HG02759 (cell line): ENCODE measurements around the gene TIMP2.
"Not testable (repeated sequence)": the region's sequence is repeated elsewhere in the genome, so short reads cannot be mapped to it uniquely, and the experiment has no call there.

Experiments used
- ATAC-seq: cut with Tn5 transposase; IDR thresholded peaks from one replicate; pipeline ENCODE4 v1.9.1; 2021; ENCODE audit warnings: mild to moderate bottlenecking, moderate library complexity; ENCODE audit not compliant: unreplicated experiment

The TIMP2 gene

GRCh38 chr17:78957128-78957527 is 31.9 kb upstream of the TIMP2 start:
- ATAC-seq = no peak

GRCh38 chr17:78956254-78956653 is 31.1 kb upstream of the TIMP2 start:
- no peak for ATAC-seq

- no peak for ATAC-seq
These were observed 29.5 kb upstream of the TIMP2 start for GRCh38 chr17:78954684-78955083.

GRCh38 chr17:78953356-78954350 is 28.5 kb upstream of the TIMP2 start:
- no peak for ATAC-seq

GRCh38 chr17:78952706-78953105 is 27.5 kb upstream of the TIMP2 start:
- no peak for ATAC-seq

- ATAC-seq = no peak
These were observed 26.9 kb upstream of the TIMP2 start for GRCh38 chr17:78951967-78952551.

- ATAC-seq = no peak
These were observed 25.7 kb upstream of the TIMP2 start for GRCh38 chr17:78950870-78951269.

GRCh38 chr17:78947235-78948149 is 22.3 kb upstream of the TIMP2 start:
- ATAC-seq = no peak

GRCh38 chr17:78946631-78947030 is 21.4 kb upstream of the TIMP2 start:
- no peak for ATAC-seq

GRCh38 chr17:78946131-78946530 is 20.9 kb upstream of the TIMP2 start:
- no peak for ATAC-seq

GRCh38 chr17:78945455-78945854 is 20.3 kb upstream of the TIMP2 start:
- not testable (repeated sequence) for ATAC-seq

GRCh38 chr17:78944956-78945355 is 19.8 kb upstream of the TIMP2 start:
- no peak for ATAC-seq

GRCh38 chr17:78944026-78944425 is 18.8 kb upstream of the TIMP2 start:
- no peak for ATAC-seq

- ATAC-seq = no peak
These were observed 15.5 kb upstream of the TIMP2 start for GRCh38 chr17:78940708-78941107.

GRCh38 chr17:78940258-78940657 is 15.1 kb upstream of the TIMP2 start:
- ATAC-seq = no peak

- ATAC-seq = no peak
These were observed 14.4 kb upstream of the TIMP2 start for GRCh38 chr17:78939615-78940014.

GRCh38 chr17:78937561-78937960 is 12.4 kb upstream of the TIMP2 start:
- ATAC-seq = no peak

- no peak for ATAC-seq
These were observed 10.5 kb upstream of the TIMP2 start for GRCh38 chr17:78935419-78936323.

- no peak for ATAC-seq
These were observed 9.7 kb upstream of the TIMP2 start for GRCh38 chr17:78934681-78935418.
